Measurements from ENCODE around the gene MSH6. TPM values are rescaled to one million over a fixed set of nuclear protein-coding genes. Genes with fewer than 3 reads are reported as not detected.

The MSH6 gene
- polyA plus RNA-seq, 1 donor from 2014 or later, result 60.3 TPM

DNA sequence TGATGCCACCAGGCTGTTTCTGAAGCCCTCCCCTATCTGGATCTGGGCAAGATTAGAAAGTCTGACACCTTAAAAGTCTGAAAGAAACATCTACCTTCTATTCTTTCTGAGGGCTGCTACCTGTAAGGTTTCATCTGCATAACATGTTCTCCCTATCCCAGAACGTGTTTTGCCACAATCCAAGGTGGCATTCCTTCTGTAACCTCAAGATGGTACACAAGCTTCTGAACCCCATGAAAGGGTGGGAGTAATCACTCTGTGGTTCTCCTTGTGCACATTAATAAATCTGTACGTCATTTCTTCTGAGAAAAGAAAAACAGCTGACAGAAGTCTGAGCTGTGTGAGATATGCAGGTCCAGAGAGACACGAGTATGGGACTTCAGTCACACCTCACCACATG lies 41.8 kb upstream of the MSH6 start:
- H3K9ac ChIP-seq (ENCODE audit: low read length), result no peak overlapping the region

GRCh38 chr2:47741637-47742036 lies 41.3 kb upstream of the MSH6 start:
- Histone ChIP-seq H3F3A (ENCODE audit: insufficient read depth, low read length, poor library complexity, severe bottlenecking) (no peaks in the 10 kb centered on the region), H4K20me1 (ENCODE audit: insufficient read depth) (no peaks in the 10 kb centered on the region), H3K9me3 (ENCODE audit: low read length) (no peaks in the 10 kb centered on the region), H3K79me2 (replicated peaks; ENCODE audit: insufficient read depth, low read length) (no peaks in the 10 kb centered on the region), H3K9me2 (ENCODE audit: insufficient read depth, low read length) (no peaks in the 10 kb centered on the region), H3K36me3 (ENCODE audit: insufficient read depth, low read length) (no peaks in the 10 kb centered on the region), H3K27me3 (ENCODE audit: insufficient read depth, low read depth, low read length) (no peaks in the 10 kb centered on the region), H3K4me2 (ENCODE audit: low read length) (no peak overlapping the region), H3K4me3 (ENCODE audit: low read length) (no peak overlapping the region), H2AFZ (ENCODE audit: low read depth, low read length) (no peak overlapping the region), H3K9ac (ENCODE audit: low read length) (no peak overlapping the region), H3K27ac (ENCODE audit: low read length) (no peak overlapping the region)
- no peak for TF ChIP-seq SMC3 (conservative IDR thresholded peaks at IDR 0.05; ENCODE audit: poor library complexity)
- TF ChIP-seq TAF1 (IDR thresholded peaks at IDR 0.05; ENCODE audit: low read depth), result no peak
- TF ChIP-seq EP300 (conservative IDR thresholded peaks at IDR 0.05; ENCODE audit: poor library complexity, severe bottlenecking), result no peak
- no peak for TF ChIP-seq MXI1 (conservative IDR thresholded peaks at IDR 0.05; ENCODE audit: poor library complexity, severe bottlenecking)
- no peak for TF ChIP-seq POLR2AphosphoS5 (IDR thresholded peaks at IDR 0.05)
- TF ChIP-seq, protein P1, sequence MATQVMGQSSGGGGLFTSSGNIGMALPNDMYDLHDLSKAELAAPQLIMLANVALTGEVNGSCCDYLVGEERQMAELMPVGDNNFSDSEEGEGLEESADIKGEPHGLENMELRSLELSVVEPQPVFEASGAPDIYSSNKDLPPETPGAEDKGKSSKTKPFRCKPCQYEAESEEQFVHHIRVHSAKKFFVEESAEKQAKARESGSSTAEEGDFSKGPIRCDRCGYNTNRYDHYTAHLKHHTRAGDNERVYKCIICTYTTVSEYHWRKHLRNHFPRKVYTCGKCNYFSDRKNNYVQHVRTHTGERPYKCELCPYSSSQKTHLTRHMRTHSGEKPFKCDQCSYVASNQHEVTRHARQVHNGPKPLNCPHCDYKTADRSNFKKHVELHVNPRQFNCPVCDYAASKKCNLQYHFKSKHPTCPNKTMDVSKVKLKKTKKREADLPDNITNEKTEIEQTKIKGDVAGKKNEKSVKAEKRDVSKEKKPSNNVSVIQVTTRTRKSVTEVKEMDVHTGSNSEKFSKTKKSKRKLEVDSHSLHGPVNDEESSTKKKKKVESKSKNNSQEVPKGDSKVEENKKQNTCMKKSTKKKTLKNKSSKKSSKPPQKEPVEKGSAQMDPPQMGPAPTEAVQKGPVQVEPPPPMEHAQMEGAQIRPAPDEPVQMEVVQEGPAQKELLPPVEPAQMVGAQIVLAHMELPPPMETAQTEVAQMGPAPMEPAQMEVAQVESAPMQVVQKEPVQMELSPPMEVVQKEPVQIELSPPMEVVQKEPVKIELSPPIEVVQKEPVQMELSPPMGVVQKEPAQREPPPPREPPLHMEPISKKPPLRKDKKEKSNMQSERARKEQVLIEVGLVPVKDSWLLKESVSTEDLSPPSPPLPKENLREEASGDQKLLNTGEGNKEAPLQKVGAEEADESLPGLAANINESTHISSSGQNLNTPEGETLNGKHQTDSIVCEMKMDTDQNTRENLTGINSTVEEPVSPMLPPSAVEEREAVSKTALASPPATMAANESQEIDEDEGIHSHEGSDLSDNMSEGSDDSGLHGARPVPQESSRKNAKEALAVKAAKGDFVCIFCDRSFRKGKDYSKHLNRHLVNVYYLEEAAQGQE (IDR thresholded peaks at IDR 0.05; ENCODE audit: borderline replicate concordance), result no peak
- TF ChIP-seq, protein P2, sequence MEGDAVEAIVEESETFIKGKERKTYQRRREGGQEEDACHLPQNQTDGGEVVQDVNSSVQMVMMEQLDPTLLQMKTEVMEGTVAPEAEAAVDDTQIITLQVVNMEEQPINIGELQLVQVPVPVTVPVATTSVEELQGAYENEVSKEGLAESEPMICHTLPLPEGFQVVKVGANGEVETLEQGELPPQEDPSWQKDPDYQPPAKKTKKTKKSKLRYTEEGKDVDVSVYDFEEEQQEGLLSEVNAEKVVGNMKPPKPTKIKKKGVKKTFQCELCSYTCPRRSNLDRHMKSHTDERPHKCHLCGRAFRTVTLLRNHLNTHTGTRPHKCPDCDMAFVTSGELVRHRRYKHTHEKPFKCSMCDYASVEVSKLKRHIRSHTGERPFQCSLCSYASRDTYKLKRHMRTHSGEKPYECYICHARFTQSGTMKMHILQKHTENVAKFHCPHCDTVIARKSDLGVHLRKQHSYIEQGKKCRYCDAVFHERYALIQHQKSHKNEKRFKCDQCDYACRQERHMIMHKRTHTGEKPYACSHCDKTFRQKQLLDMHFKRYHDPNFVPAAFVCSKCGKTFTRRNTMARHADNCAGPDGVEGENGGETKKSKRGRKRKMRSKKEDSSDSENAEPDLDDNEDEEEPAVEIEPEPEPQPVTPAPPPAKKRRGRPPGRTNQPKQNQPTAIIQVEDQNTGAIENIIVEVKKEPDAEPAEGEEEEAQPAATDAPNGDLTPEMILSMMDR (IDR thresholded peaks at IDR 0.05; ENCODE audit: poor library complexity, severe bottlenecking), result no peak
- TF ChIP-seq EZH2 (IDR thresholded peaks at IDR 0.05; ENCODE audit: borderline replicate concordance, insufficient read depth, low read length, poor library complexity, severe bottlenecking), result no peak
- no peak for TF ChIP-seq RAD21 (conservative IDR thresholded peaks at IDR 0.05)

More for the DNA sequence above, 41.8 kb upstream of the MSH6 start:
- Histone ChIP-seq H3F3A (ENCODE audit: insufficient read depth, low read length, poor library complexity, severe bottlenecking) (no peaks in the 10 kb centered on the region), H3K36me3 (ENCODE audit: insufficient read depth, low read length) (no peaks in the 10 kb centered on the region), H3K27me3 (ENCODE audit: insufficient read depth, low read depth, low read length) (no peaks in the 10 kb centered on the region), H2AFZ (ENCODE audit: low read depth, low read length) (no peak overlapping the region), H3K4me3 (ENCODE audit: low read length) (no peak overlapping the region), H3K27ac (ENCODE audit: low read length) (no peak overlapping the region), H3K9me2 (ENCODE audit: insufficient read depth, low read length) (no peaks in the 10 kb centered on the region), H3K4me2 (ENCODE audit: low read length) (no peak overlapping the region), H3K79me2 (replicated peaks; ENCODE audit: insufficient read depth, low read length) (no peaks in the 10 kb centered on the region), H3K9me3 (ENCODE audit: low read length) (no peaks in the 10 kb centered on the region), H4K20me1 (ENCODE audit: insufficient read depth) (no peaks in the 10 kb centered on the region)
- TF ChIP-seq, protein P1 (IDR thresholded peaks at IDR 0.05; ENCODE audit: borderline replicate concordance), result no peak
- TF ChIP-seq SMC3 (conservative IDR thresholded peaks at IDR 0.05; ENCODE audit: poor library complexity) (no peak), RAD21 (conservative IDR thresholded peaks at IDR 0.05) (no peak), MXI1 (conservative IDR thresholded peaks at IDR 0.05; ENCODE audit: poor library complexity, severe bottlenecking) (no peak), EZH2 (IDR thresholded peaks at IDR 0.05; ENCODE audit: borderline replicate concordance, insufficient read depth, low read length, poor library complexity, severe bottlenecking) (no peak), EP300 (conservative IDR thresholded peaks at IDR 0.05; ENCODE audit: poor library complexity, severe bottlenecking) (no peak), POLR2AphosphoS5 (IDR thresholded peaks at IDR 0.05) (no peak), TAF1 (IDR thresholded peaks at IDR 0.05; ENCODE audit: low read depth) (no peak)
- TF ChIP-seq, protein P2 (IDR thresholded peaks at IDR 0.05; ENCODE audit: poor library complexity, severe bottlenecking), result no peak

Measured in neural cell (in vitro differentiated cells).